GM21360 (cell line): ENCODE measurements around the gene ZNF425.
"Not testable (repeated sequence)": the region's sequence is repeated elsewhere in the genome, so short reads cannot be mapped to it uniquely, and the experiment has no call there.

Source experiments
- ATAC-seq: cut with Tn5 transposase; IDR thresholded peaks from one replicate; pipeline ENCODE4 v1.9.1; 2021; ENCODE audit warnings: mild to moderate bottlenecking, moderate library complexity; ENCODE audit not compliant: unreplicated experiment

The ZNF425 gene

DNA sequence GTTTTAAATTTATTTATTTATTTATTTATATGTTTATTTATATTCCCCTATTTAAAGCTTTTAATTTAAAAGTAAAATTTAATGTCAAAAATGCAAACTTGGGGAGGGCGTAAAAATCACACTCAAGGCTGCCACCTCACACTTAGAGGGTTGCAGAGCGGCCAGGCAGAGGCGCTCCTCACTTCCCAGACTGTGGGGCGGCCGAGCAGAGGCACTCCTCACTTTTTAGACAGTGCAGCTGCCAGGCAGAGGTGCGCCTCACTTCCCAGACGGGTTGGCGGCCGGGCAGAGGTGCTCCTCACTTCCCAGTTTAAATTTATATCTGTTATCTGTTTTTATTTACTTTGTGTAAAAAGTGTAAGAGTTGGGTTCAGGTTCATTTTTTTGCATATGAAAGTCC is 10.0 kb upstream of the ZNF425 start:
- ATAC-seq = no peak

DNA sequence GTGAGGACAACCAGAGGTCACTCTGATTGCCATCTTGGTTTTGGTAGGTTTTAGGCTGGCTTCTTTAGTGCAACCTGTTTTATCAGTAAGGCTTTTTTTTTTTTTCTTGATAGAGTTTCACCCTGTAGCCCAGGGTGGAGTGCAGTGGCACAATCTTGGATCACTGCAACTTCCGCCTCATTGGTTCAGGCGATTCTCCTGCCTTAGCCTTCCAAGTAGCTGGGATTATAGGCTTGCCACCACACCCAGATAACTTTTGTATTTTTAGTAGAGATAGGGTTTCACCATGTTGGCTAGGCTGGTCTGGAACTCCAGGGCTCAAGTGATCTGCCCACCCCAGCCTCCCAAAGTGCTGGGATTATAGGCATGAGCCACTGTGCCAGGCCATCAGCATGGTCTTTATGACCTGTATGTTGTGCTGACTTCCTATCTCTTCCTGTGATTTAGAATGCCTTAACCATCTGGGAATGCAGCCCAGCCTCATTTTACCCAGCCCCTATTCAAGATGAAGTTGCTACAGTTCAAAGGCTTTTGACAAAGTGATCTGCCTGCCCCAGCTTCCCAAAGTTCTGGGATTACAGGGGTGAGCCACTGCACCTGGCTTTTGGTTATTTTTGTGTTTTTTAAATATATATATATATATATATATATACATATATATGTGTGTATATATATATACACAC is 7.0 kb upstream of the ZNF425 start:
- no peak for ATAC-seq

DNA sequence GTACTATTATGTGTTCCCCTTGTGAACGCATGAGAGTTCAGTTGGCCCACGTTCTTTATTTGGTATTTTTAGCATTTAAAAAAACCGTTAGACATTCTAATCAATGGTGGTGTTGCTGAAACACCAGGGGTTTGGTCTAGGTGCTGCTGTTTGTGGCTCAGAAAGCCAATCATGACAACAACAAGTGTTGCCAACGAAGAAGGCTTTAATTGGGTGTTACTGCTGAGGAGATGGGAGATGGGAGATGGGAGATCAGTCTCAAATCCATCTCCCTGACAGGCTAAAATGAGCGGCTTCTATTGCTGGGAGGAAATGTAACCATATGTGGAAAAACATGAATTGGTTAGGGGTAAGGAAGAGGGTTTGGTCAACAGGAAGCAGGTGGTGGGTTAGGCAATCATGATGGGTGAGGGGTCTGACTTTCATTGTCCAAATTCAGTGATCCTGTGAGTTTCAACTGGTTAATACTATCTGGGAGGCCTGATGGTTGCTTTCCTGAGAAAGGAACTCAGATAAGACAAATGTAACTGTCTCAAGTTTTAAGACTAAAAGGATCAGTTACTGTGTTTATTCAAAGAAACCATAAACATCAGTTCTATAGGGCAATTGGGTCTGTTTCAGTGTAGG is 4.6 kb upstream of the ZNF425 start:
- no peak for ATAC-seq

DNA sequence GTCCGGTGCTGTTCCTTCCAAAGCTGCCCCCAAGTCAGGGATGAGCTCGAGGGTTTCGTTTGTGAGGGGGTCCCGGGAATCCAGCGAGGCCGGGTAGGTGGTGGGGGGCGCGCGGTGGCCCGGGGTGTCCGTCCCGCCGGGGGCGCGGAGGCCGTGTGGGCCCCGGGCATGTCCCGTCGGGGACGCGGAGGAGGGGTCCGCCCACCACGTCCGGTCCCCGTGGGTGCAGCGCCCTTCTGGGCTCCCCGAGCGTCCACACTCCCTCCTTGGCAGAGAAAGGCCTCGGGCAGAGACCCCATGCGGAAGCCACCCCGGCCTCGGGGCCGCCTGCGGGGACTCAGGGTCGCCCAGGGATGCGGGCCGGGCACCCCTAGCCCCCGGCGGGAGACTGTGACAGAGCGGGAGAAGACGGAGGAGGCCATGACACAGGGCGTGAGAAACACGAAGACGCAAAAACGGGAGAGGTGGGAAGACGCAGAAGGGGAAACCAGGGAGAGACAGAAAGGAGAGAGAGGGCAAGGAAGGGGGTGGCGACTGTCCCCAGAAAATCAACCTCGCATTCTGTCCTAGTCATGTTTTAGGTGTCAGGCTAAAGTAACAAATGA is 640 bp upstream of the ZNF425 start:
- ATAC-seq = peak; percentile 39

DNA sequence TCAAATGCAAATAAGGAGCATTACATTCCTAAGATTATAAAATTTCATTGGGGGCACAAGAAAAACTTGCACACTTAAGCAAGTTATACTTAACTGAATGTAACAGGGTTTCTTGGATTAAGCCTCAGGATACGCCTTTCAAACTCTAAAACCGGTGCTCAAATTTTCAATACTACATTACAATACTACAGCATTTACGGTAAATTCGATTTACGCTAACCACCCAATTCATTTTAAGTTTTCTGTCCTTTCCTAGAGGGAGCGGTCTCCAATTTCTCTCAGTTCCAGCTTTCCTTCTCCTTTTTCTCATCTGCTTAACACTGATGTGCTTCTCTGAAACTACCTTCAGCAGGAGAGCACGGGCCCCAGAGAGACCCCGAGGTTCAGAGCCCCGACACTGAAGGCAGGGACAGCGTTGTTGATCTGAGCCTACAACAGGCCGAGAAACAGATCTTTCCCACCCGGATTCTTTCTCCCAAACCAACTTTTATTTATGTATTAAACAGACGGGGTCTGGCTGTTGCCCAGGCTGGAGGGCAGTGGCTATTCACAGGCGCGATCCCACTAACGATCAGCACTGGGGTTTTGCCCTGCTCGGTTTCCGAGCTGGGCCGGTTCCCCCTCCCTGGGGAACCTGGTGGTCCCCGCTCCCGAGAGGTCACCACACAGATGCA is 798 bp downstream of the ZNF425 start:
- peak; percentile 33 for ATAC-seq

DNA sequence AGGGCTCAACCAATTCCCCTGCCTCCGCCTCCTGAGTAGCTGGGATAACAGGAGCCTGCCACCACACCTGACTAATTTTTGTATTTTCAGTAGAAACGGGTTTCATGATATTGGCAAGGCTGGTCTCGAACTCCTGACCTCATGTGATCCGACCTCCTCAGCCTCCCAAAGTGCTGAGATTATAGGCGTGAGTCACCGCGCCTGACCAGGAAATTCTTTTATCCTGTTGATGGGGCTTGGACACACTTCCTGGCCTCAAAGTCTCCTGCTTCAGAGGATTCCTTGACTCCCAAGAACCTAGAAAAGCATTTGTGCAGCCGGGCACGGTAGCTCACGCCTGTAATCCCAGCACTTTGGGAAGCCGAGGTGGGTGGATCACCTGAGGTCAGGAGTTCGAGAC is 16.2 kb downstream of the ZNF425 start:
- ATAC-seq = no peak

DNA sequence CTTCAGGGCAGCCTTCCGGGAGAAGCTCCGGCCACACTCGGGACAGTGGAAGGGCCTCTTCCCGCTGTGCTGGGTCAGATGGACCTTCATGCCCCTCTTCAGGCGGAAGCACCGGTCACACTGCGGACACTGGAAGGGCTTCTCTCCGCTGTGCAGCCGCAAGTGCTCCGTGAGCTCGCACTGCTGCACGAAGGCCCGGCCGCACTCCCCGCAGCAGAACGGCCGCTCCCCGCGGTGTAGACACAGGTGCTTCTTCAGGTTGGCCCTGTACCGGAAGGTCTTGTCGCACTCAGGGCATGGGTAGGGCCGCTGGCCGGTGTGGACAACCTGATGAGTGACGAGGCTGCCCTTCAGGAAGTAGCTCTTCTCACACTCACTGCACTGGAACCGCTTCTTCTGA is 21.4 kb downstream of the ZNF425 start:
- no peak for ATAC-seq

DNA sequence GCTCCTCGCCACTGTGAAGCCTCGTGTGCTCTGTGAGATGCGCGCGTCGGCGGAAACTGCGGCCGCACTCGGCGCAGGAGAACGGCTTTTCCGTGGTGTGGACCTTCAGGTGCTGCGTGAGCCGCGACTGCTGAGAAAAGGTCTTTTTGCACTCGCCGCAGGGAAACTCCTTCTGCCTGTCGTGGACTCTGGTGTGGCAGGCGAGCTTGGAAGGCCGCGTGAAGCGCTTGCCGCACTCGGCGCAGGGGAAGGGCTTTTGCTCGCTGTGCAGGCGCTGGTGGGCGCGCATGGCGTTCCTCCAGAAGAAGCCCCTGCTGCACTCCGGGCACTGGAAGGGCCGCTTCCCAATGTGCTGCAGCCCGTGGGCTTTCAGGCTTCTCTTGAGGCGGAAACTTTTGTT is 21.9 kb downstream of the ZNF425 start:
- no peak for ATAC-seq

DNA sequence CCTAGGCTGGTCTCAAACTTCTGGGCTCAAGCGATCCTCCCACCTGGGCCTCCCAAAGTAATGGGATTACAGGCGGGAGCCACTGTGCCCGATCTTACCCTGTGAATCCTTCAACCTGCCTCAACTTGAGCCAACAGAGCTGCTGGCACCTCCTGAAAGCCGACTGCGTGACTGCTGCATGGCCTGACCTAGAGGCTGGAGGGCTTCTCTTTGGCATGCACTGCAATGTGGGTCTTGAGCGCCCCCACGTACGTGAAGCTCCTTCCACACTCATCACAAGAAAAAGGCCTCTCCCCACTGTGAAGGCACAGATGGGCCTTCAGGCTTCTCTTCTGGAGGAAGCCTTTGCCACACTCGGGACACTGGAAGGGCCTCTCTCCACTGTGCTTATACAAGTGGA is 22.7 kb downstream of the ZNF425 start:
- ATAC-seq = no peak

DNA sequence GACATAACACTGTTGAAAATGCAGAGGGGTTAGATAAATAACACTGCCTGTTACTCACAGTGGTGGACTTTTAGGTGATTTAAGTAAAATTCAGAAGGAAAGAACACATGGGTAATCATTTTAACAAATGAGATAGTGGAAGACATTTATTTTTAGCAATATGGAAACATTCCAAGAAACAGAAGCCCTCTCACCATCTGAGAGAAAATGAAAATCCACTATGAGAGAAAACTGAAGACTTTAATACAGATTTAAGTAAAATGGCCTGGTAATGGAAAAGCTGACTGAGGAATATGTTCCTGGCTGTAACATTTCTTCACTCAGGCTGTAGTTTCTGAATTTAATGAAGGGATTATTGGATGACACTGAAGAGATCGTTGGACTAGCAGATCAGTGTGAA is 23.5 kb downstream of the ZNF425 start:
- ATAC-seq = no peak

DNA sequence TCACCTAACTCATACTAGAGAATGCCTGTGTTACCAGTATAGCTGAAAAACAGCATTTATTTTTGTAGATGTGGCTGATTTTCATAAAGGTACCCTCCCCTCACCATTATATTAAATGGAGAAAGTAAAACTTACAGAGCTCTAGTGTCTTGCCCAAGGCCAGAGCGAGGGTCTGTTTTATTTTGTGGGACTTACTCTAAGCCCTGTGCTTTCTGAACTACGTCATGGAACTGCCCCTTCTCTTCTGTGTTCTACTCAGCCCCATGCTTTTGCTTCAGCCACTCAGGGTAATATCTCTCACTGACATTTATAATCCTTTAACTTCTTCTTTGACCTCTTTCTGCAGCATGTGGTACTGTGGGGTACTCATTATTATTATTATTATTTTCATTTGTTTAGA is 25.3 kb downstream of the ZNF425 start:
- no peak for ATAC-seq

DNA sequence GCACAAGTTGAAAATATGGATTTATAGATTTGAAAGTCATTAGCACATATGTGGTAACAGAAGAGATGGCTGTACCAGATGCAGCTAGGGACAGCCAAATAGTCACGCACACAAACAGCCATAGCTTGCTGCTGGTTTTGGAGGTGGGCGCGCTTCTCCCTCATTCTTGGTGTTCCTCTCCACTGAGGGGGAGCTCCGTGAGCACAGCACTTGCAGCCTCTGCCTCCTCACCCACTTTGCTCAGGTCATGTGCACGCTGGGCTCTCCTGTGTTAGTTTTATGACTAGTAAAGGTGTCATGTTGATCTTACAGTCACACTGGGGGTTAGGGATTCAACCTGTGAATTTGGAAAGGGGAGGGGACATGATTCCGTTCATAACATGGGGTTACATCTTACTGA is 27.1 kb downstream of the ZNF425 start:
- no peak for ATAC-seq

DNA sequence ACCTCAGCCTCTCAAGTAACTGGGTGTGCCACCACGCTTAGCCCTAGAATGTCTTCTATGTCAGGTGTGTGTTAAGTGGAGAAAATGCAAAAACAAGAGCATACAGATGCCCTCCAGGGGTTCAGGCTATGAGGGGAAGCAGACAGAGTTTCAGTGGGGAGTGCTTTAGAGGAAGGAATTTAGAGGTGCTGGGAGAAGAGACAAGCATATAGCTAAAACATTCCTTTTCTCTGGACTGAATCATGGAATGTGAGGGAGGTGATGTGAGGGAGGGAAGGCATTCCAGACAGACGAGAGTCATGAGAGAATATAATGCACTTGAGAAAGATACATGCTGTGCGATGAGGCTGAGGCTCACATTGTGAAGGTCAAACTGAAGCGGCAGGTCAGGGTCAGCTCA is 29.0 kb downstream of the ZNF425 start:
- no peak for ATAC-seq

DNA sequence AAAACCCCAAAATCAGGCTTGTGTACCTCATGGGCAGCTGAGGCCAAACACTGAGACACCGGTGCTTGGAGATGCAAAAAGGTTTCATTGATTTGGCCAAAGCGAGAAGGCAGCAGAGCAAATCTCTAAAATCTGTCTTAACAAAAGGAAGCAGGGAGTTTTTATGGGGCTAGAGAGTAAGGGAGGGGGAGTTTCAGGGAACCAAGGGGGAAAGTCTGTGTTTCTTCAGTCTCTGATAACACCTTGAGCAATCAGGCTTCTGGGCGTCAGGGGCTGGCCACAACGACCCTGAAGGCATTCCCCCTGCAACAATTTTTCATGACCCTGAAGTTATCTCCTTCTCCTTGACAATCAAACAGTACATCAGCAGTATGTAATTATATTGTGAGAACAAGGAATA is 32.9 kb downstream of the ZNF425 start:
- ATAC-seq = no peak

DNA sequence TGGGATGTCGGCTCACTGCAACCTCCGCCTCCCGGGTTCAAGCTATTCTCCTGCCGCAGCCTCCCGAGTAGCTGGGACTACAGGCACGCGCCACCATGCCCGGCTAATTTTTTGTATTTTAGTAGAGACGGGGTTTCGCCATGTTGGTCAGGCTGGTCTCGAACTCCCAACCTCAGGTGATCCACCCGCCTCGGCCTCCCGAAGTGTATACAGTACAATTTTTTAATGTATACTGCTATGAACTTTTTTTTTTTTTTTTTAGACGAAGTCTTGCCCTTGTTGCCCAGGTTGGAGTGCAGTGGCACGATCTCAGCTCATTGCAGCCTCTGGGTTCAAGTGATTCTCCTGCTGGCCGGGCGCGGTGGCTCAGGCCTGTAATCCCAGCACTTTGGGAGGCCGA is 33.9 kb downstream of the ZNF425 start:
- ATAC-seq = not testable (repeated sequence)

DNA sequence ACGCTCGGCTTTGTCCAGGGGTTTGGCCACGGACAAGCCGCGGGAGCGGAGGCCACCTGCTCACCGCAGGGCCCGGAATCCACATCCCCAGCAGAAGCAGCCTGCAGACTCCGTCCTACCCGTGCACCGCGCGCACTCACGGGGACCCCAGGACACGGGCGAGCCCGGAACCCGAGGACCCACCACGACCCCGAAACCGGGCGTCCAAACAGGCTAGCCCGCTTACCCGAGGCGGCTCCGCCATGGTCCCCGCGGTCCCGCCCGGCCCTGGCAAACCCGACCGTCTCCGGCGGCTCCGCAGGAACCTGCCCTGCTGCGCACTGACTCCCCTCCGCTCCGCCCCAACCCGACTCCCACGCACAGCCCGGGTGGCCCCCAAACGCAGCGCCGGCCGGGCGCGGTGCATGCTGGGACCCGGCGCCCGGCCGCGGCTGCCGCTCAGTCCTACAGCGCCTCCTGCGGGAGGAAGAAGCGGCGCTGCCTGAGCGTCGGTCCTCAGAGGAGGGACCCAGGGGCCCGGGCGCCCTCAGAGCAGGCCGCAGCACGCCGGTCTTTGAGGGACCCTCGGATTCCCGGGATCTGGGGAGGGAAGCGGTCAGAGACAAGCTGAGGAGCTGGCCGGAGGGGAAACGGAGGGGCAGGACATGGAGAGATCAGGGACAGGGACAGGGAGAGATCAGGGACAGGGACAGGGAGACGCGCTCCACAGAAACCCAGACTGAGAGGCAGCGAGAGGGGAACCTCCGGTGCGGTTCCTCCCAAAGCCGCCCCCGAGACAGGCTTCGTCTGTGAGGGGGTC is 35.5 kb downstream of the ZNF425 start, which contains the start of gene ZNF786:
TSS of gene ZNF786 (minus strand) at position 322 of the 799 bp plus-strand sequence. CDS start at position 244, 78 bp downstream.
- ATAC-seq = peak; percentile 81

DNA sequence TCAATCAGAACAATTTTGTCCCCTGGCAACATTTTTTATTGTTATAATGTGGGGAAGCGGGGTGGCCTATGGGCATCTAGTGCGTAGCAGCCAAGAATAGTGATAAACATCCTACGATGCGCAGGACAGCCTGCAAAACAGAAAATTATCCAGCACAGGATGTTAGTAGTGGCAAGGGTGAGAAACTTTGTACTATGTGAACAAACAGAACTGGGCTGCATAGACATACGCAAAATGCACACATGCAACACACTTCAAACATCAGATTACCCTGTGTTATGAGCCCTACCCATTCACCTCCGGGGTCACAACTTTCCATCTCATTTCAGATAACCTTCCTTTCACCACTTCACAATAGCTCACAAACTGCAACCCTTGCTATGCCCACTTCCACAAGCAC is 38.7 kb downstream of the ZNF425 start:
- ATAC-seq = no peak

DNA sequence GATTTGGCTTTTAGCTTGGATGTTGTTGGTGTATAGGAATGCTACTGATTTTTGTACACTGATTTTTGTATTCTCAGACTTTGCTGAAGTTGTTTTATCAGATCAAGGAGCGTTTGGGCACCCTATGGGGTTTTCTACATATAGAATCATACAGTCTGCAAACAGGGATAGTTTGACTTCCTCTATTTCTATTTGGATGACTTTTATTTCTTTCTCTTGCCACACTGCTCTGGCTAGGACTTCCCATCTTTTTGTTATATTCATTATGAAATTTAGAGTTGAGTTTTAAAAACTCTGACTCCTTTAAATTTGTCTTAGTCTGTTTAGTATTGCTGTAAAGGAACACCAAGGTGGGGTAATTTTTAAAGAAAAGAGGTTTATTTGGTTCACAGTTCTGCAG is 40.3 kb downstream of the ZNF425 start:
- ATAC-seq = no peak

DNA sequence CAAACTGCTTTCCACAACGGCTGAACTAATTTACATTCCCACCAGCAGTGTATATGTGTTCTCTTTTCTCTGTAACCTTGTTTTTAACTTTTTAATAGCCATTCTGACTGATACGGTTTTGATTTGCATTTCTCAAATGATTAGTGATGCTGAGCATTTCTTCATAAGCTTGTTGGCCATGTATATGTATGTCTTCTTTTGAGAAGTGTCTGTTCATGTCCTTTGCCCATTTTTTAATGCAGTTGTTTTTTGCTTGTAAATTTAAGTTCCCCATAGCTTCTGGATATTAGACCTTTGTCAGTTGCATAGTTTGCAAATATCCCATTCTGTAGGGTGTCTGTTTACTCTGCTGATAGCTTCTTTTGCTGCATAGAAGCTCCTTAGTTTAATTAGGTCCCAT is 41.7 kb downstream of the ZNF425 start:
- ATAC-seq = no peak

DNA sequence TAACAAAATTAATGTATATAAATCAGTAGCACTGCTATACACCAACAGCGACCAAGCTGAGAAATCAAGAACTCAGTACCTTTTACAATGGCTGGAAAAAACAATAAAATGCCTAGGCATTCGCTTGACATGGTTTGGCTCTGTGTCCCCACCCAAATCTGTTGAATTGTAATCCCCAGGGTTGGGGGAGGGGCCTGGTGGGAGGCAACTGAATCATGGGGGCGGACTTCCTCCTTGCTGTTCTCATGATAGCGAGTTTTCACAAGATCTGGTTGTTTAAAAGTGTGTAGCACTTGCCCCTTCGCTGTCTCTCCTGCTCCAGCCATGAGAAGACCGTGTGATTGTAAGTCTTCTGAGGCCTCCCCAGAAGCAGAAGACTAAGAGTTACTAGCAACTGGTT is 44.2 kb downstream of the ZNF425 start:
- ATAC-seq = no peak

DNA sequence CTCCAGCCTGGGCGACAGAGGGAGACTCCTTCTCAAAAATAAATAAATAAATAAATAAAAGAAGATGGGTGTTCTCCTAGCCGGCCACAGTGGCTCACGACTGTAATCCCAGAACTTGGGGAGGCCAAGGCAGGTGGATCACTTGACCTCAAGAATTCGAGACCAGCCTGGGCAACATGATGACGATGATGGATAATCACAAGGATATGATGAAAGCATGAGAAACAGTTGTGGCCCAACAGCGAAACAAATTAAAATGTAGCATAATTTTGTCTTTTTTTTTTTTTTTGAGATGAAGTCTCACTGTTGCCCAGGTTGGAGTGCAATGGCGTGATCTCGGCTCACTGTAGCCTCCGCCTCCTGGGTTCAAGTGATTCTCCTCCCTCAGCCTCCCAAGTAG is 48.5 kb downstream of the ZNF425 start:
- no peak for ATAC-seq
